ENCODE data around the gene GLB1L2. TPM values are rescaled to one million over a fixed set of nuclear protein-coding genes. Genes with fewer than 3 reads are reported as not detected.

GLB1L2 gene
- total and polyA plus RNA-seq, 2 of the 13 experiments (the other 11 are each of a cell fraction or from before 2014, with no cell fraction given), result 0.59 to 0.69 TPM

DNA sequence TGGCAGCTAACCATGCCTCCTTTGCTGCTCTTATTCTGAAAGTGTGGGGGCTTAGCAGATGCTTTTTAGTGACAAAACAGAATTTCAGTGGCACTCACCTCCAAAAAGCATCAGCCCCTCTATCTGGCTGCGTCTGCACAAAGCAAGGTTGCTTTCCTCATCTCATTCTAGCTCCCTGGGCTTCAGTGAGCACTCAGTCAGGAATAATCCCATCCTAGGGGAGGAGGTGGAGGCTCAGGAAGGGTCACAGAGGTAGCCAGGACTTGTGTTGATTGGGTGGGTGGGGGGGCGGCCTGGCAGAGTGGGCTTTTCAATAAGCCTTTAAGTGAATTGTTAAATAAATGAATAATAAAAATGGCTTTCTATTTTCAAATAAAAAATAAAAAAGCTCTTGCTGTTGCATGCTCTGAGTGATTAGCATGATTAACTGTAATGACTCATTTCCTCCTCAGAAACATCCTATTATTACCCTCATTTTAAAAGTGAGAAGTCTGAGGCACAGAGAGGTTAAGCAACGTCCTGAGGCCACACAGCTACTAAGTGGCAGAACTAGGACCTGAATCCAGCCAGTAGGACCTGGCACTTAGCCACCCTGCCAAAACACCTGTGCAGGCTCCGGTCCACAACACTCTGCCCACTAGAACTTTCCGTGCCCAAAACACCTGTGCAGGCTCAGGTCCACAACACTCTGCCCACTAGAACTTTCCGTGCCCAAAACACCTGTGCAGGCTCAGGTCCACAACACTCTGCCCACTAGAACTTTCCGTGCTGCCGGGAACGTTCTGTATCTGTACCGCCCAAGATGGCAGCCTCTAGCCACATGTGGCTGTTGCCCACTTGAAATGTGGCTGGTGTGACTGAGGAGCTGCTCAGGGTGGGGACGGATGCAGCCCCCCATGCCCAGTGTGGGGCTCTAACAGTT is 74.7 kb downstream of the GLB1L2 start:
- Histone ChIP-seq H3K4me2 (ENCODE audit: low read depth, low read length) (no peak overlapping the region), H3K27me3 (ENCODE audit: control insufficient read depth in 1 of 2, insufficient read depth in 2 of 2, low read length in 2 of 2) (peaks cover 7 to 53% of the 10 kb centered on the region in 2 experiments; a peak in 4 of 5 replicates), H3K9me3 (ENCODE audit: low read length) (no peaks in the 10 kb centered on the region), H4K20me1 (ENCODE audit: insufficient read depth, low read length) (no peaks in the 10 kb centered on the region), H3K79me2 (ENCODE audit: insufficient read depth, low read length) (no peaks in the 10 kb centered on the region), H2AFZ (ENCODE audit: low read length) (no peak overlapping the region), H3K4me1 (ENCODE audit: insufficient read depth, low read length) (no peaks in the 10 kb centered on the region), H3K4me3 (replicated peaks in 1 of 3; ENCODE audit: insufficient read depth in 1 of 3, low read depth in 2 of 3, low read length in 3 of 3) (no peak overlapping the region), H3K9ac (ENCODE audit: insufficient read depth, low read depth, low read length) (no peak overlapping the region), H3K27ac (ENCODE audit: extremely low read length, insufficient read depth, low read length) (no peak overlapping the region), H3K36me3 (replicated peaks in 1 of 2; ENCODE audit: control insufficient read depth in 1 of 2, insufficient read depth in 2 of 2, low read length in 2 of 2) (no peaks in the 10 kb centered on the region)
- peak; percentile 59 for TF ChIP-seq ZNF768 (CRISPR knock-in tag; IDR thresholded peaks at IDR 0.05)
- TF ChIP-seq SIX4 (CRISPR knock-in tag; IDR thresholded peaks at IDR 0.05), result no peak
- WGBS (ENCODE audit: low lambda C conversion rate), result 21% methylated on average over 7 of the region's 11 CpGs
- DNase-seq (ENCODE audit: low spot score), result no peak
- ChIA-PET CTCF (ENCODE audit: low intra/inter-chr PET ratio, low total read pairs) (no interaction called here), POLR2A (no interaction called here)
- no peak for ATAC-seq
- in situ Hi-C loops (cut with HindIII; ENCODE audit: extremely low pct_ligation_motif_present, low pct_unique_long_range_greater_than_20kb) (no loop called here), intact Hi-C loops (cut with micrococcal nuclease; ENCODE audit: unreplicated experiment) (no loop called here)
- FAIRE-seq, result no peak
- no TSS peak for BruUV-seq (replicated peaks)

DNA sequence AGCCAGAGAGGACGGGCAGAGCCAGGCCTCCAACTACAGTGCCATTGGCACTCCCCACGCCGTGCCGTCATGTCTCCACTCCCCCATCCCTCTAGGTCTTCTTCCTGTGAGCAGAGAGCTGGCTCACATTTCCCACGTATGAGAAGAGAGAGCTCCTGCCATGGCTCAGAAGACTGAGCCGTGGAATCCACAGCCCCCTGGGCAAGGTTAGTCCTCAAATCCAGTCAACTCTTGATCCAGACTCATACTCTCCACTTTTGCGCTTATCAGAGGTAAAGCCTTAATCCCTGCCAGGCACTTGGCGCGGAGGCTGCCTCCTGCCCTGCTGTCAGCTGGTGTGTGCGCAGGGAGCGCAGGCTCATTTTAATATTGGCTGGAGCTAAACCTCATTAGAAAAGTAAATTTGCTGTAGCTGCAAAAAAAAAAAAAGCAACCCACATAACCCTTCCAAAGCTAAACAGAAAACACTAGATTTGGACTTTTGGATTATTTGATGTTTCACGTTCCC is 75.6 kb downstream of the GLB1L2 start:
- H3K9me3 ChIP-seq (ENCODE audit: low read length), result no peaks in the 10 kb centered on the region
- H3K4me3 ChIP-seq (replicated peaks in 1 of 3; ENCODE audit: insufficient read depth in 1 of 3, low read depth in 2 of 3, low read length in 3 of 3), result no peak overlapping the region
- in situ Hi-C loops (cut with HindIII; ENCODE audit: extremely low pct_ligation_motif_present, low pct_unique_long_range_greater_than_20kb) (no loop called here), intact Hi-C loops (cut with micrococcal nuclease; ENCODE audit: unreplicated experiment) (no loop called here)
- BruUV-seq (replicated peaks), result no TSS peak
- H3K36me3 ChIP-seq (replicated peaks in 1 of 2; ENCODE audit: control insufficient read depth in 1 of 2, insufficient read depth in 2 of 2, low read length in 2 of 2), result no peaks in the 10 kb centered on the region
- no peak for ATAC-seq
- ChIA-PET CTCF (ENCODE audit: low intra/inter-chr PET ratio, low total read pairs) (no interaction called here), POLR2A (no interaction called here)
- H3K79me2 ChIP-seq (ENCODE audit: insufficient read depth, low read length), result no peaks in the 10 kb centered on the region
- FAIRE-seq, result no peak
- no peaks in the 10 kb centered on the region for H4K20me1 ChIP-seq (ENCODE audit: insufficient read depth, low read length)
- no peaks in the 10 kb centered on the region for H3K4me1 ChIP-seq (ENCODE audit: insufficient read depth, low read length)
- 10% methylated on average over 8 of the region's 12 CpGs for WGBS (ENCODE audit: low lambda C conversion rate)
- no peak overlapping the region for H3K9ac ChIP-seq (ENCODE audit: insufficient read depth, low read depth, low read length)
- DNase-seq (ENCODE audit: low spot score), result no peak
- H3K27me3 ChIP-seq (ENCODE audit: control insufficient read depth in 1 of 2, insufficient read depth in 2 of 2, low read length in 2 of 2), result peaks cover 7 to 48% of the 10 kb centered on the region in 2 experiments; a peak in 4 of 5 replicates
- no peak overlapping the region for H2AFZ ChIP-seq (ENCODE audit: low read length)
- no peak overlapping the region for H3K27ac ChIP-seq (ENCODE audit: extremely low read length, insufficient read depth, low read length)
- no peak overlapping the region for H3K4me2 ChIP-seq (ENCODE audit: low read depth, low read length)
- no peak for TF ChIP-seq MIER3 (CRISPR knock-in tag; IDR thresholded peaks at IDR 0.05; ENCODE audit: borderline replicate concordance)
- TF ChIP-seq MAFK (conservative IDR thresholded peaks at IDR 0.05 in 1 of 2, IDR thresholded peaks at IDR 0.05 in 1 of 2; ENCODE audit: low read length in 2 of 2), result peak; percentile 20 to 56; a peak in 2 of 4 replicates
